HG03064 (cell line): ENCODE data around the gene CCDC85C.

Experiments used
- ATAC-seq: cut with Tn5 transposase; IDR thresholded peaks from one replicate; pipeline ENCODE4 v1.9.1; 2021; ENCODE audit warnings: low read depth; ENCODE audit not compliant: unreplicated experiment

The CCDC85C gene

DNA sequence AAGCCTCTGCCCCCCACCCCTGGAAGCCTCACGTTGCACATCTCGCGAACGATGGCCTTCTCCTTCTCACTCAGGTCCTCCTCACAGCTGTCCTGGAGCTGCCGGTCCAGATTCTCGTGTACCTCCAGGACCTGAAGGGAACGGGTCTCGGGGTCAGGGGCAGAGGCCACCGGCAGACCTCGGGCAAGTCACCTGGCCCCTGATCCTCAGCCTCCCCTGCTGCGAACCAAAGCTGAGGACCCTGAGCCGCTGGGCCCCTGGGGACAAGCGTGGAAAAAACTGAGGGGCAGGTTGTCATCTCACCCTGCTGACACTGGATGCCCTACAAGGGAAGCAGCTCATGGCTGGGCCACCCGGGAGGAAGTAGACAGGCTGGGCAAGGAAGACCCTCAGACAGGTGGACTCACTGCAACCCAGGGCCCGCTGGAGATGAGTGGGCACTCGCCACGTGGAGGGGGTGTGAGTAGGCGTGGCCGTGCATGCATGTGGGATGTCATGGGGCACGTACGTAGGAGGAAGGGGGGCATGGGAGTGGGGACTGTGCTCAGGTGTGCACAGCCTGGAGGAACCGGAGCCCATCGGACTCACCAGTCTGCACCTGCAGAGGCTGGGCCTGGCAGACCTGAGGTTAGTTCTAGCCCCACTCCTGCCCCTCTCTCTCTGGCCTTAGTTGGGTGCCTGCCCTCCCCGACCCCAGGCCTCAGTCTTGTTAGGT, 87.7 kb downstream of the CCDC85C start:
- no peak for ATAC-seq

DNA sequence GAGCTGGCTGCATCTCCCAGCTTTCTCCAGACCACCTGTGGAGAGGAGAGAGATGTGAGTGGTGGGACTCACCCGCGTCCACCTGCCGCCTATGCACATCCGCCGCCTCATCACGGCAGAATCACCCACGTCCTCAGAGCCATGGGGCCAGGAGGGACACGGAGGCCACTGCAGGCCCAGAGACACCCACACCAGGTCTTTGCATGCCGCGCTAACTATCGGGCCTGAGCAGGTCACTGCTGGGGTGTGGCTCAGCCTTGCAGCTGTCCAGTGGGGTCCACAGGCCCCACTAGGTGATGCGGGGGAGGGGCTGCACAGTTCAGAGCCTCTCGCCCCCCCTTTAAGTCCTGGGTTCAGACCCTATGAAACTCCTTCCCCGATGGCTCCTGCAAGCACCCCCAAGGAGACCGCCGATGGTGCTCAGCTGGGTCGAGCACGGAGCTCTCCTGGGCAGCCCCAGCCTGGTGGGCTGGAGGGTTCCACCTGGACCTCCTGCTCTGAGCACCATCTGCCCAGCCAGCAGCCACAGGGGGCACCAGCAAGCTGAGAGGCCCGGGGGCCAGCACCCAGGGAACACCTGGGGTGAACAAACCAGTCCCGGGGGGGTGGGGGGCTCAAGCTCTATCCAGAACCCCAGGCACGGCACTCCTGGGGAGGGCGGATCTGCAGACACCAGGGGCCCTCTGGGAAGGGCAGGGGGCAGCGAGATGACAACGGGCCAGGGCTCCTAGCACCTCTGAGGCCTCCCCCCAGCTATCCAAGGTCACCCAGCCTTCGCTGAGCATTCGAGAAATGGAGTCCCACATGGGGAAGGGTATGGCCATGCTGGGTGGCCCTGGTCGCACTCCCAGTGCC, 88.5 kb downstream of the CCDC85C start:
- no peak for ATAC-seq

DNA sequence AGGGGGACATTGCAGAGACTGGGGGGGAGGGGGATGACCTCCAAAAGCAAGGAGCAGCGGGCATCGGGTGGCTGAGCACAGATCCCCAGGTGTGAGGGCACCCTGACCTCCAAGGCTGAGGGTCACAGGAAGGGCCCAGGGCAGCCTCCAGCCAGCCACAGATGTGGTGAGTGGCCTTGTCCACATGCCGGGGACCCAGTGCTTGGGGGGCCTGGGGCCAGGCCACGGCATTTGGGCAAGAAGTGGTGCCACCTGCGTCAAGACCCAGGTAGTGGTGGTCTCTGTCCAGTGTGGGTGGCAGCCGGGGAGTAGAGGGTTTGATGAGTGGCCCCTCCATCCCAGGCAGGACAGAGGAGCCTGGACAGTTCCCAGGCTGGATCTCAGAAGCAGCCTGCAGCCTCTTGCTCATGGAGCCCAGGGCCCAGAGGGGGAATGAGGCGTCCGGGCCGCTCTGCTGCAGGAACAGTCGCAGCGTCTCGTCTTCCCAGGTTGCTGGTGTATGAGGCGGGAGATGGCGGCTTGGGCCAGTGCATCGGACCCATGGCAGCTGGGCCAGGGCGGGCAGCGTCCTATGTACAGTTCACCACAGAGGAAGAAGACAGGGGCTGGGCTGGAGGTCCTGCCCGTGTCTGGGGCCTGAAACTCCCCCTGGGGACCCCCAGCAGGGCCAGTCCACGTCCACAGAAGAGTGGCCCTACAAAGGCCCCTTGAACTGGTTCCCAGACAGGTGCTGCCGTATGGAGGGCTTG, 89.3 kb downstream of the CCDC85C start:
- ATAC-seq: no peak

DNA sequence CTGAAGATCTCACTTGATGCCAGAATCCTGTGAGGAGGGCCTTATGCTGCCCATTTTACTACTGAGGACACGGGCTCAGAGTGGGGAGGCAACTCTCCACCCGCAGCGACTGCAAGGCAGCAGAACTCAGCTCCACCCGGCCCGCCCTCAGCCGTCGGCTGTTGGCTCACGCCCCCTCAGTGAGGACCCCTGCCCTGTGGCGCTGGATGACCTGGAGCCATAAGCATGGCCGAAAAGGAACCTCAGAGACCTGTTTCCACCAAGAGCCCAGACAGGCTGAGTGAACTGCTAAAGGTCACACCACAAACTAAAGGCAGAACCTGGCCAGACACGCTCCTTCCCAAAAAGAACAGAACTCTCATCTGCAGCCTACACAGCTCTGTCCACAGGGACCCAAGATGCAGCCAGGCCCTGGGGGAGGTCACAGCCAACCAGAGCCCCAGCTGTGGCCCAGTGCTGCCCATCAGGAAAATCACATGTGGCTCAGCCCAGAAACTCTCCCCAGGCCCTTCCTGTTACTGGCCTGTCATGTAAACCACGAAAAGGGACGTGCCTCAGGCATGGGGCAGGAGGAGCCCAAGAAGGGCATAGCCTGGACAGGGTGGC, 90.0 kb downstream of the CCDC85C start:
- ATAC-seq: no peak

DNA sequence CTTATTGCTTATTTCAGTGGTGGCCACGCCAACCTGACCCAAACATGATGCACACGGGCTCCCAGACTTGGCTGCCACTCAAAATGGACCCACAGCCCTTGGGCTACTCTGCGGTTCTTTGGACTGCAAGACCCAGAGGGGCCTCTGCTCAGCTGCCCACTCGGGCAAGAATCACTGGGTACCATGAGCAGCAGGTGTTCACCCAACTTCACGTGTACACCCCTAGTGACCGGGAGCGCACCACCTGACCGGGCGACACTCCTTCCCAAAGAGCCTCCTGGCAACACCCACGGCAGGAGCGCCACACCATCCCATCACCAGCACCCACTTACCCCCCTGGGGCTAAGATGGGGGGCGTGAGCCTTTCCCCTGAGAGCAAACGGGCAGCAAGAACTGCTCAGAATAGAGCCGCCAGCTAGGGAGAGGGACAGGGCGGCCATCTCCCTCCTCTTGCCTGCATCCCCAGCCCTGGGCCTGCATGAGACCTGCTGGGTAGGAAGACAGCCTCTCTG, 90.8 kb downstream of the CCDC85C start:
- no peak for ATAC-seq

DNA sequence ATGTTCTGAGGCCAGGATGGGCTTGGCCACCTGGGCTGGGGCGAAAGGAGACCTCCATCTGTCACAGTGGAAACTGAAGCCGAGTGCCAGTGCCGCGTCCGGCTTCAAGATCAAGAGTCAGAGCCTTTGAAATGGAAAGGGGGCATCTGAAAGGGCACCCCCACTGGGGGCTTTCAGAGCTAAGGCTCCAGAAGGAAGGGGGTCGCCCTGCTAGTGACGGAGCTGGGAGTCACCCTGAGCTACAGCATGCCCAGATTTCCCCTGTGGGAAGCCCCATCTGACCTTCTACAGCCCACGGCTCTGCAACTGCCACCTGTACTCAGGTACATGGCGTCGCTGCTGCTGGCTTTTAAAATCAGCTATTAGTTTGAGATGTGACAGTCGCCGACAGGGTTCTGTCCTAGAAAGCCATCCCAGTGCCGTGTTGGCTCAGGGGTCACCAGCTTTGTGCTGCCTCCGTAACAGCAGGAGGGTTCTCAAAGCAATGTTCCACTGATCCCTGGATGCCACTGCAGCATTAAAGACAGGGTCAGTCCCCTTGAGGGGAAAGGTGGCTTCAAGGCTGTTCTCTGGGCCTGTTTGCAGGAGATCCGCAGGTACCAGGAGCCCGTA, 91.3 kb downstream of the CCDC85C start:
- ATAC-seq: no peak

DNA sequence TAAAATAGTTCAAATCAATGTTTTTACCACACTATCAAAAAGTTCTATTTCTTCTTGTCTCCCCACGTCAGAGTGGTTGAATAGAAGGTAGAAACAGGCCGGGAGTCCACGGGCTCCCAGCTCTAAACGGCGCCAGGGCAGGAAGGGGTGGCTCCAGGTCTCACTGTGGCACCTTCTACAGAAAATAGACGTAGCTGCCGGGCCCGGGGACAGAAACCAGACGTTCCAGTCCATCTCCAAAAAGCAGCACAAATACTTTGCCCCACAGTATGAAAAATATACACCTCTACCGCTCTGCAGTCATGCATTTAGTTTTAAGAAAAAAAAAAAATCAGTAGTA, 91.9 kb downstream of the CCDC85C start:
- ATAC-seq: no peak

DNA sequence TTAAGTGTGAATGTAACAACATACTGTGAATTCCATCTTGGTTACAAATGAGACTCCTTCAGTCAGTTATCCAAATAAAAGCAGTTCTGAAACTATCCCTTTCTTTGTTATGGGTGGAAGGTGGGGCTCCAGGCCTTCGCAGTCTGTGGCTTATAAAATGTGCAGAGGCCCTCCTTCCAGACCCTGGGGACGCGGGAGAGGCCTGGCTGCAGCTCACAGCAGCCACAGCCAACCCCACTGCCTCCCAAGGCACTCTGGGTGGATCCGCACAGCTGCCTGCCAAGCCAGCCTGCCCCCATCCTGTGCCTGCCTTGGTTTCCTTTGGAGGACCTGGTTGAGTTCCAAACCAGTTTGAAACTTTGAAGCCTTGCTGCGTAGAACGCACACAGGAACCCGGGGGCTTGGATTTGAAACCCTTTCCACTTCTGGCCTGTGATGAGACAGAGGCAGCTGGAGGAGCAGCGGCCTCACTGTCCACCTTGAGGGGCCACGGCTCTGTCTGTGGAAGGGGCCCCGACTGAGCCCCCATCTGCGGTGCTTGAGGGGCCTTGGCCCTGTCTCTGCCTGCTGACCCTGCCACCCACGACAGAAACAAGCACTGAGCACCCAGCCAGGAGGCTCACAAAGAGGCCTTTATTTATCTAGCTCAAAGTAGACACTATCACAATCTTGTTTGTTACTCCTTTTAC, 92.4 kb downstream of the CCDC85C start:
- ATAC-seq: no peak

DNA sequence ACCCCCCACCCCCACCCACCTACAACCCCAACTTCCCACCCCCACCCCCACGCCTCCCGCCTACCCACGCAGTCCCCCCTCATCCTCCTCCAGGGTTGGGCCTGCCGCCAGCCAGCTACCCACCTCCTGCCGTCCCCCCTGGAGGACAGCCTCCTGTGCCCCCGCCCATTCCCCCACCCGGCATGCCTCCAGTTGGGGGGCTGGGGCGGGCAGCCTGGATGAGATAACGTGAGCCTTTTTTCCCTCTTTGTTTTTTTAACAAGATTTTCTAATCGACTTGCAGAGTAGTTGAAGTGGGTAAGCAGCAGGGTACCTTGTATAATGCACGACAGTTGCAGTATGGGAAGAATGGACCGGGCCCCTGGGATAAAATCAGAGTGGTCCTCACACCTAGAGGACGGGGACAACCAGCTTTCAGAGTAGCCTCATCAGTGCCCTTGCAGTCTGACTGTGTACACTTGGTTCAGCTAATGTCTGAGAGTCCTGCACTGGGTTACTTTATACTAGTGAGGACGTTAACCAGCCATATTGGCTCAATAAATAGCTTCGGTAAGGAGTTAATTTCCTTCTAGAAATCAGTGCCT, 93.4 kb downstream of the CCDC85C start:
- no peak for ATAC-seq

DNA sequence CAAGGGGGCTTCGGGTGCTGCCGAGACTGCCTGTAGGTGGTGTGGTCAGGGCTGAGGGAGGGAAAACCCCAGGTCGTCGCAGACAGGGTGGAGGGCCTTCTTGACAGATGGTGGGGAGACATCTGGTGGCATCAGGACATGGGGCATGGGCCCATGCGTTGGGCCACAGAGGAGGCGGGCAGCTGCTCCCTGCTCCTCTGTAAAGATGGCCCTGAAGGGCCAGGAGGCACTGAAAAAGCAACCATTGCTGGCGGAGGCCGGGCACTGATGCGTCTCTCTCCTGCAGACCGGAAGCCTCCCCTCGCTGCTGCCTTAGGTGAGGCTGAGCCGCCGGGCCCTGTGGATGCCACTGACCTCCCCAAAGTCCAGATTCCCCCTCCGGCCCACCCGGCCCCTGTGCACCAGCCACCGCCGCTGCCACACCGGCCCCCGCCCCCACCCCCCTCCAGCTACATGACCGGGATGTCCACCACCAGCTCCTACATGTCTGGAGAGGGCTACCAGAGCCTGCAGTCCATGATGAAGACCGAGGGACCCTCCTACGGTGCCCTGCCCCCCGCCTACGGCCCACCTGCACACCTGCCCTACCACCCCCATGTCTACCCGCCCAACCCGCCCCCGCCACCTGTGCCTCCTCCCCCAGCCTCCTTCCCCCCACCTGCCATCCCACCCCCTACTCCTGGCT, 94.0 kb downstream of the CCDC85C start:
- no peak for ATAC-seq

DNA sequence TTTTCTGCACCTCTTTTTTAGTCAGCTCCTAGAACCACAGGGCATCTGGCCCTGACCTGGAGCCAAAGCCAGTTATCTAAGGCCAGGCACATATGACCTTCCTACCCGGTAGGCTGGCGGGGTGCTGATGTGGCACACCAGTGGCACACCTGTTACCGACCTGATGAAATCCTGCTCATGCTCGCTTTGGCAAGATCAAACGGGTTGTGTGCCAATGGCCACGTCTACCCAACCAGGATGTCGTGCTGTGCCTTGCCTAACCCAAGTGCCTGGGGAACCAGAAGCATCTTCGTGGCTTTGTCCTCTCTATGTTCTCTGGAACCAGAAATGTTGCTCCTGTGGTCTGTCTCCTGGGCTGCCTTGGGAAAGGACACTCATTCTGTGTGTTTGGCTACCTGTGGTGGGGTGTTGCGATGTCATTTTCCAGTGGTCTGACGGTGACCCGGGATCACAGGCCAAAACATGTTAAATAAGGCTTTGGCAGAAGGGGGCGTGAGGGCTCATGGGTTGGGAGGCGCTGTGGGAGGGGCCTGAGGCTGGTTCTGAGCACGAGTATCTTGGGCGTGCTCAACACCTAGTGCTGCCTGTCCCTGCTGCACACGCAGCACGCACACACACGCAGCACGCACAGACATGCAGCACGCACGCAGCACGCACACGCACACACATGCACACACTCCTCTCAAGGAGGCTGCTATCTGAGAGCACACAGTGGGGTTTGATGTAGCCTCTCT, 94.9 kb downstream of the CCDC85C start:
- ATAC-seq: no peak

DNA sequence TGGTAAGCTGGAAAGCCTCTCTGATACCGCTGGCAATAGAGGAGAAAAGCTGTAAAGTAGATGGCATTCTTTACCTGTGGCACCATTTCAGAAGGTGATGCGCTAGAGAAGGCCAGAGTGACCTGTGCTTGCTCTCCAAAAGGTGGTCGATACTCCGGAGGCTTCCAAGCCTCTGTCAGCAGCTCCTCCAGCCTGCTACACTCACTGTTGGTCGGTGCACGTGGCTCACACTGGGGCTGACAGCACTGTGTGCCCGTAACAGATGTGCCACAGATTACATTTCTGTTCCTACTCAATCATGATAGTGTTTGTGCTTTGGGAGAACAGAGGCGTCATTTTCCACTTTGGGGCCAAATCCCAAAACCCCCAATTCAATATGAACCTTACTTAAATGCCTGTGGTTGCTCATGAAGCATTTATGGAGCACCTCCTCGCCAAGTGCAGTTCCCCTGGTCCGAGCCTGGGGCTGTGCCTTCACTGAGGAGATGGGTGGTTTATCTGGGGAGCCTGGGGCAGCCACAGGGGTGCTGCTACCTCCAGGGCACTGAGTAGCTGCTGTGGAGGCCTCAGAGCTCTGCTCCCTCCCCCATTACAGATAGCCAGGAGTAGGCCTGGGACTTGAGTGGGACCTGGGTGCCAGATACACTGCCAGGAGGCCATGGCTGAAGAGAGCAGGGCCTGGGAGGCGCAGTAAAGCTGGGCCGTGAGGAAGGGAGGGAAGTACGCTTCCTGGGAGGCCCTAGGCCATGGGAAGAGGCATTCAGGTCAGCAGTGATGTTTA, 96.0 kb downstream of the CCDC85C start:
- no peak for ATAC-seq

DNA sequence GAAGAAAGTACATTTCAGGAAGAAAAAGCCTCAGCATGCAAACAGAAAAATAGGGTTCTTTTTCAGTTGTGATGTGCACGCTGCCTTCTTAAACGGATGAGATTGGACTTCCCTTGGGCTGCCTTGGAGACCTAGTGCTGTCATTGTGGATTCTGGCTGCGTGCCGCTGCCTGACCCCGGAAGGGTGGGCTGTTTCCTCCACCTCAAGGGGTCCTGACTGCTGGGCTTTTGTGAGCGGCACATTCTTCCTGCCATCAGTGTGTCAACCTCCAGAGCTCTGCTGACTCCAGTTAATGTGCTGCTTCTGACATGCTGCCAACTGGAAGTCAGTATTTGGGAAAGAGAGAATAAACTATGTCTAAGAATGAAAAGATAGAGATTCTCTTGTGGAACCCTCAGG, 97.7 kb downstream of the CCDC85C start:
- no peak for ATAC-seq

DNA sequence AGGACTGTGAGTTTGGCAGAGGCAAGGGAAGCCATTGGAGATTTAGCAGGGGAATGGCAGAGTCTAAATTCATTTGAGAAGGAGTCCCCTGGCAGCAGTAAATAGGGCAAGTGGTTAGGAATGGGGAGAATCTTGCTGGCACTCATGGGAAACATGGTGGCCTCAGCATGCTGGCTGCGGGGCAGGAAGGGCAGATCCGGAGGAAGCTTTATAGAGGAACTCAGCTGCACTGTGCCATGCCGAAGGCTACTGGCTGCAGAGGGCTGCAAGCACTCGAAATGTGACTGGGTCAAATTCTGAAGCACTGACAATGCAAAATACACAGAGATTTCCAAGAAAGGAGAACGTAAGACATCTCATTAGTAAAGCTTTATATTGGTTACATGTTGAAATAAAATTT, 98.9 kb downstream of the CCDC85C start:
- ATAC-seq: no peak

DNA sequence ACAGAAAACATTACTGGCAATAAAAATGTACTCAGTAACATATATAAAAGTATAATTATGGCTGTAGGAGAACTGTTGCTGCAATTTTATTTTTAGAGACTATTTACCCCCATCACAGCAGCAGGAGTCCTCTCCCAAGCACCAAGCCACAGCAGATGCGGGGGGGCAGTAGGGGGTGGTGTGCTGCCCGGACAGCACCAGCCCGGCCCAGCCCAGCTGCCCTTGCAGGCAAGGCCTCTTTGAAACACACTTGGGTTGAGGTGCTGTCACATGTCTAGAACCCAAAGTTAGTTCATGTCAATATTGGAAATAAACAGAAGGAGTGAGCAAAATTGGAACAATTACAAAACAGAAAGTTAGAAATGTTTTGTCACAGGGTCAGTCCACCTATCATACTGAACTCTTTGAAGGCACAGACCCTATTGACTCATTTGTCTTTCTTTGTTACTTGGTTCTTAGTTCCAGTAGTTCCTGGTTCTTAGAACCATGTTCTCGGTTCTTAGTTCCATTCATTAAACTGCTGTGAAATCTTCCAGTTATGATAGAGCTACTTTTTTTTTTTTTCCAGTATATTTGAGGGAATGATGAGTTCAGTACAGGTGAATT, 100.1 kb downstream of the CCDC85C start:
- ATAC-seq: no peak

DNA sequence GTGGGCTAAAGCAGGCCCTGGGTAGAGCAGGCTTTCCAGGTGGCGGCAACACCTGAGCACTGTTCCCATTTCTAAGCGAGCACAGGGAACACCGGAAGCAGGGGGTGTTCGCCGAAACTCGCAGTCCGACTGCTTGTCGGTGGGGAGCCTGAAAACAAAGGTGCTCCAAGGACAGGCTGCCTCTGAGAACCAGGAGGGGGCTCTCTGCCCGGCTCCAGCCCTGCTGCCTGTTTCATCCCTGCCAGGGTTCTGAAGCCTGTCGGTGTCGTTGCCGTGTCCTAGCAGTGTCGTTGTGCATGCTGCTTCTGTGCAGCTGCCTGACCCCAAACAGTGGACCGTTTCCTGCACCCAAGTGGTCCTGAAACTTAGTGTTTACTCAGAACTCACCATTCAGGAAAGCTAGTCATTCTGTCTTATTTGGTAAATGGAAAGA, 101.0 kb downstream of the CCDC85C start:
- ATAC-seq: no peak

DNA sequence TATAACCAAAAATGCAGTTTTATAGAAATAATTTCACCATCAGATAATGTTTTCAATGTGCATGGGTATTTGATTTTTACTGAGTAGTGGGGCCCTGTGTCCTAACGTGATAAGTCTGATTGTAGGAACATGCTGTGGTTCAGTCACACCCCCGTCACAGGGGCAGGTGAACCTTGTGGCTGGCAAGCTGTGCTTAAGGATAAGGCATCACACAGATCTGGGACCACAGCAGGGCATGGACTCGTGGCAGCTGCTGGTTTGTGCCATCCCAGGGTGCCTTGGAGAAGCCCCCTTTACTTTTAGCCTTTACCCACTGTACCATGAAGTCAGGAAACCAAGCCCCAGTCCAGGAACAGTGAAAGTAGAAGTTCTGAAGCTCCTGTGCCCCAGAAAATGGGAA, 106.1 kb downstream of the CCDC85C start:
- no peak for ATAC-seq
